EL (cell line): Measurements from ENCODE around the gene ITGAX.
"Not testable (repeated sequence)": the region's sequence is repeated elsewhere in the genome, so short reads cannot be mapped to it uniquely, and the experiment has no call there.

ENCODE experiments used
- DNase-seq: peaks from one replicate; pipeline ENCODE4 v3.0.0-alpha.2; 2016

Gene ITGAX

DNA sequence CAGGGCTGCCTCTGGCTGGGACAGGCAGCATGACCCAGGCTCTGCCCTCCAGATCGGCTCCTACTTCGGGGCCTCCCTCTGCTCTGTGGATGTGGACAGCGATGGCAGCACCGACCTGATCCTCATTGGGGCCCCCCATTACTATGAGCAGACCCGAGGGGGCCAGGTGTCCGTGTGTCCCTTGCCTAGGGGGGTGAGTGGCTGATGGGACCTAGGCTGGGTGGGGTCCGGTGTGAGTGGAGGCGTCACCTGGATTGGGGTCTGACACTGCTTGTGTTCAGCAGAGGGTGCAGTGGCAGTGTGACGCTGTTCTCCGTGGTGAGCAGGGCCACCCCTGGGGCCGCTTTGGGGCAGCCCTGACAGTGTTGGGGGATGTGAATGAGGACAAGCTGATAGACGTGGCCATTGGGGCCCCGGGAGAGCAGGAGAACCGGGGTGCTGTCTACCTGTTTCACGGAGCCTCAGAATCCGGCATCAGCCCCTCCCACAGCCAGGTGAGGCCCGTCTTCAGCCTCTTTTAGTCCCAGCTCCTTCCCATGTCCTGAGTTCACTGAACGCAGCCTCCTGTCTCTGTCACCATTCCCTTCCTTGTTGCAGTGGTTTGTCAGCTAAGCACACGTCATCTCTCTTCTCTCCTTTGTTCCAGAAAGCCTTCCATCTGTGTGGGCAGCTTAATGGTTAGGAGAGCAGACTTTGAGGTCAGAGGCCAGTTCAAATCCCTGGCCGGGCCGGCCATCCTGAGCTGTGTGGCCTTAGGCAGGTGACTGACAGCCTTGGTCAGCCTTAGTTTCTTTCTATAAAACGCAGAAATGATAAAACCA is 56.3 kb downstream of the ITGAX start:
- DNase-seq, result no peak

DNA sequence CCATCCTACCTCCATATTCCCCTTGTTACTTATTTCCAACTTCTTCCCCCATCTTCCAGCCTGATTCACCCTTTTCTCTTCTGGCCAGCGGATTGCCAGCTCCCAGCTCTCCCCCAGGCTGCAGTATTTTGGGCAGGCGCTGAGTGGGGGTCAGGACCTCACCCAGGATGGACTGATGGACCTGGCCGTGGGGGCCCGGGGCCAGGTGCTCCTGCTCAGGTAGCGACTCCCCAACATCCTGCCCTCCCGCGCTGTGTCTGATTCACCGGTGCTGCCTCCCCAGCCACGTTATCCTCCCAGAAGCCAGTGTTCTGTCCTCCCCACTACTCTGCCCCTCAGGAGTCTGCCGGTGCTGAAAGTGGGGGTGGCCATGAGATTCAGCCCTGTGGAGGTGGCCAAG is 57.8 kb downstream of the ITGAX start:
- no peak for DNase-seq

DNA sequence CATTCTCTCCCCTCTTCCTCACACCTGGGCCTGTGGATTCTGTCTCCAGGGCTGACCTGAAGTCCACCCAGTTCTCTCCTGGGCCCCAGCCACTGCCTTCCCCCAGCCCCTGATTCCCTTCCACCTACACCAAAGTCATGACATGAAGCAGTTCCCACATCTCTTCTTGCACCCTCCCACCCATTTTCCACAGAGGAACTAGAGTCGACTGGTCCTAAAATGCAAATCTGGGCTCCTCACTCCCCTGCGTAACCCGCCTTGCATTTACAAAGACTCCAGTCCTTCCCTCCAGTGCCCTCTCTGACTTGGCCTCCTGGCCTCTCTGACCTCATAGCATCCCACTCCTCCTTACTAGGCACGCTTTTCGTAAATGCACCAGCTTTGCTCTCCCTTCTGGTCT is 58.4 kb downstream of the ITGAX start:
- DNase-seq, result no peak

GRCh38 chr16:31413943-31414342 is 59.0 kb downstream of the ITGAX start:
- no peak for DNase-seq

DNA sequence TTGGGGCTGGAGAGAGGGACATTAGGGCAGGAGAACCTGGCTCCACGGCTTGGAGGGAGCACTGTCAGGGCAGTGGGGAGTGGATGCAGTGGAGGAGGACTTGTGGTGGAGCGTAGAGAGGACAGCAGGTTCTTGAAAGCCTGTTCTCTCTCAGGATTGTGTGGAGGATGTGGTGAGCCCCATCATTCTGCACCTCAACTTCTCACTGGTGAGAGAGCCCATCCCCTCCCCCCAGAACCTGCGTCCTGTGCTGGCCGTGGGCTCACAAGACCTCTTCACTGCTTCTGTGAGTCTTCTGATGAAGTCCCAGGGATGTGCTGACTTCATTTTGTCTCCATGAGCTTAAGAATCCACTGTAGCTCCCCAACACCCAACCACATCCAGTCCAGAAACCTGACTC is 59.7 kb downstream of the ITGAX start:
- no peak for DNase-seq

DNA sequence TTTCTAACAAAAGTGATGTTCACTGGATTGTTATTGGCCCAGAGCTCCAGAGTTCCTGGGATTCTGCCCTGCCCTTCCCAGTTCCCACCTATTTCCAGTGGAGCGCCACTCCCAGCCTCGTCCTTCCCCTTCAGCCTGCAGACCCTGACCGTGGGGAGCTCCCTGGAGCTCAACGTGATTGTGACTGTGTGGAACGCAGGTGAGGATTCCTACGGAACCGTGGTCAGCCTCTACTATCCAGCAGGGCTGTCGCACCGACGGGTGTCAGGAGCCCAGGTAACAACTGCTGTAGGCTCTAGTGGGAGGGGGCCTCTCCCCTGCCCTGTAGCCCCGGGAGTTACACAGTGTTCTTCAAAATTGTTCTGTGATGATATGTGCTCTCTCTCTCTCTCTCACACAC is 61.4 kb downstream of the ITGAX start:
- DNase-seq, result no peak

- DNase-seq, result not testable (repeated sequence)
Observed at GRCh38 chr16:31417036-31417435, 62.1 kb downstream of the ITGAX start.

DNA sequence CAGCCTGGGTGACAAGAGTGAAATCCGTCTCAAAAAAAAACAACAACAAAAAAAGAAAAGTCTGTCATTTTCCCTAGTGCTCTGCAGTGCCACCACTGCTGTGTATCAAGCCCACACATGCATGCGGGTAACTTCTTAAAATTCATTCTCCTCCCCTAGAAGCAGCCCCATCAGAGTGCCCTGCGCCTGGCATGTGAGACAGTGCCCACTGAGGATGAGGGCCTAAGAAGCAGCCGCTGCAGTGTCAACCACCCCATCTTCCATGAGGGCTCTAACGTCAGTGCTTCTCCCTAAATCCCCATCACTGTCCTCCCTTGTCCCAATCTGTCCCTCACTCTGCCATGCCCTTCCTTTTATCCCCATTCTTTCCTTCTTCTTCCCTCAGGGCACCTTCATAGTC is 62.9 kb downstream of the ITGAX start:
- DNase-seq, result no peak

DNA sequence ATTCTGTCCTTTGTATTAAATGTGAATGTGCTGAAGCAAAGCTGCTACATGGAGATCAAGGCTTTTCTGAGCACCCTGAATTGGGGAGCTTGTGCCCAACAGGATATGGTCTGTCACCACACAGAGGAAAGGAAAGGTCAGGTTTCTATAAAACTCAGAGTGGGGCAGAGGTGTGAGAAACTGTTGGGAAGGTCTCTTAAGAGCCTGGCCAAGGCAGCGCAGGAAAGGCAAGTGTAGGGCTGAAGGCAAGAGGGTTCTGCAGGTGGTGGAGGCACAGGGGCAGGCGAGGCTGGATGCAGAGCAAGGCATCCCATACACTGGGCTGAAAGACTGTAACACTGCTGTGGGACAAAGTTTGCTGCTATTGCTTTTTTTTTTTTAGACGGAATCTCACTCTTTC is 65.1 kb downstream of the ITGAX start:
- no peak for DNase-seq

- no peak for DNase-seq
Observed at GRCh38 chr16:31421587-31421986, 66.6 kb downstream of the ITGAX start.

GRCh38 chr16:31423241-31423640 is 68.3 kb downstream of the ITGAX start:
- DNase-seq, result no peak

- no peak for DNase-seq
Observed at GRCh38 chr16:31423801-31424200, 68.8 kb downstream of the ITGAX start.

GRCh38 chr16:31427441-31428278 is 72.7 kb downstream of the ITGAX start:
- peak; percentile 9 for DNase-seq

GRCh38 chr16:31428279-31428597 is 73.3 kb downstream of the ITGAX start, which contains the start of gene COX6A2:
COX6A2 (minus strand) TSS chr16:31428360; CDS start chr16:31428325, 35 bp downstream.
- no peak for DNase-seq

- DNase-seq, result no peak
Observed at GRCh38 chr16:31428638-31429247, 73.8 kb downstream of the ITGAX start.

GRCh38 chr16:31429314-31429713 is 74.3 kb downstream of the ITGAX start:
- no peak for DNase-seq

DNA sequence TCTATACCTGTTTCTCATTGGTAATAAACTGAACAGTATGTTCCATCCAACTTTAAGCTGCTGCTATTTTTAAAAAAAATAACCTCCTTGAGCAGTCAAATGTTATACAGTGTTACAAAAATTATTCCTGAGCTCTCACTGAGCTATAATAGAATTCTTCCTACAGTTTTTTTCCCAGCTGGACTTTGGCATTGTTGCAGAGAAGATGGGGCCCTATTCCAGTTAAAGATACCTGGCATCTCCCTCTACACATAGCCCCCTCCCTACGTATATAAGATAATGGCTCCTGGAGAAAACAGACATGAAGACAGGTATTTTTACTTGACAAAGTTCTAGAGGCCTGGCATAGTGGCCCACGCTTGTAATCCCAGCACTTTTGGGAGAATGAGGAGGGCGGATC is 74.8 kb downstream of the ITGAX start:
- DNase-seq, result no peak

GRCh38 chr16:31430380-31431052 is 75.5 kb downstream of the ITGAX start:
- DNase-seq, result no peak
